HTERT RPE-1 (cell line): ENCODE measurements around the gene KAT8.
"Not testable (repeated sequence)": the region's sequence is repeated elsewhere in the genome, so short reads cannot be mapped to it uniquely, and the experiment has no call there.

Experiments
- in situ Hi-C: fragments of 300-500 bp; cut with MboI; formaldehyde crosslinking; loops from 4 replicates; pipeline ENCODE4 v1.14.3; 2020; ENCODE audit warnings: low sequenced_read_pairs

Gene KAT8

DNA sequence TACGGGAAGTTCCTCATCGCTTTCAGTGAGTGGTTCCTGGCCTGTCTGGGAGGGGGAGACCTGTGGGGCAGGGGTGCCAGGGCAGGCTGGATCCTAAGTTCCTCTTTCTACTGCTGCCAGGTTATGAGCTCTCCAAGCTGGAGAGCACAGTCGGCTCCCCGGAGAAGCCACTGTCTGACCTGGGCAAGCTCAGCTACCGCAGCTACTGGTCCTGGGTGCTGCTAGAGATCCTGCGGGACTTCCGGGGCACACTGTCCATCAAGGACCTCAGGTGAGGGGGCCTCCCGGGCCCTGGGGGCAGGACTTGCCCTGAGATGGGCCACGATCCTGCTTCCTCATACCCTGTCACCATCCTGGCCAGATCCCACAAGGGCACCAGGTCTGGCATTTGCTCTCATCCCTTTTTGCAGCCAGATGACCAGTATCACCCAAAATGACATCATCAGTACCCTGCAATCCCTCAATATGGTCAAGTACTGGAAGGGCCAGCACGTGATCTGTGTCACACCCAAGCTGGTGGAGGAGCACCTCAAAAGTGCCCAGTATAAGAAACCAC, 12.9 kb downstream of the KAT8 start:
- in situ Hi-C loops: no loop called here

DNA sequence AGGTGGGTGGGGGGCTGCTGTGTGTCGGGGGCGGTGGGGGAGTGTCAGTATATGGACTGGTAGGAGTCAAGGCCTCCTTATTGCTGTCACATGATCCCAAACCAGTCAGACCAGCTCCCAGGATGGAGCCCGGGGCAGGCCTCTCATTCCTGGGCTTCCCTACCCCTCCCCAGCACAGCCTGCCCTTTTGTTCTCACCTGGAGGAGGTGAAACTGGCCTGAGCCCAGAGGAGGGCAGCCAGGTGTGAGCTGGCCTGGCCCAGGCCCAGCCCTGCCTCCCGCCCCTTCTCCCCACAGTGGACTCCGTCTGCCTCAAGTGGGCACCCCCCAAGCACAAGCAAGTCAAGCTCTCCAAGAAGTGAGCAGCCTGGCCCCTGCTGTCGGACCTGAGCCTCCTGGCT, 13.4 kb downstream of the KAT8 start:
- in situ Hi-C loops: no loop called here

DNA sequence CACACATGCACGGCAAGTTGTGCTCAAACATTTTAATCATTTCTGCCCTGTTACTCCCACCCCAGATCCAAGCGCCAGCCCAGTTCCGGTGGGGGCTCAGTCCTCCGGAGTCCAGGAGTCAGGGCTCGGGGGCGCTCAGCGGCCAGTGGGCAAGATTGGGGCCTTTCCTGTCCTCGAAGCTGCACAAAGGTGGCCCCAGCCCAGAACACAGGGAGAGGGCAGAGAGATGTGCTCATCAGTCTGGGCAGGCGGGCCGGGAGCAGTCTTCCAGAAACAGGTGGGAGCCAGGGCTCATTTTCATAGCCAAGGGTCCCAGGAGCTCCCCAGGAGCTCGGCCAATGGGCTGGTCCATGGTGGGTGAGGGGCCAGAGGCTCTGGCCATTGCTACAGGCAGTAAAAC, 14.0 kb downstream of the KAT8 start:
- in situ Hi-C loops: no loop called here

DNA sequence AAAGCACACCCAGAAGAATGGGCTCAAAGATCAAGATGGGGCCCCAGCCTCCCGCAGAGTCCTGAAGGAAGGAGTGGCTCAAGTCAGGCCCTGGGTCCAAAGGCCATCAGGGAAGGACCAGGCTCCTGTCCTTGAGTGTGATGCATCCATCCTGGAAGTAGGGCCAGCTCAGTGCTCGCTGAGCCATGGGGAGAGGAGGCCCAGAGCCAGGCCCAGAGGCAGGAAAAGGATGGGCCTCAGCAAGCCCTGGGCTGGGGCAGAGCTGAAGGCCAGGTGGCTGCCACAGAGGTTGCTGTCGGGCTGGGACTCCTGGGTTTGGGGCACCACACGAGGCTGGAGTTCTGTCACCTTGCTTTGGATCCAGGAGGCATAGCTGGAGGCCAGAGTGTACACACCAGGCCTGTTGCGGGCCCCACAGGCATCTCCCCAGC, 14.4 kb downstream of the KAT8 start:
- in situ Hi-C loops: no loop called here

- in situ Hi-C loops: no loop called here
These were observed 15.0 kb downstream of the KAT8 start for GRCh38 chr16:31132303-31132979.

DNA sequence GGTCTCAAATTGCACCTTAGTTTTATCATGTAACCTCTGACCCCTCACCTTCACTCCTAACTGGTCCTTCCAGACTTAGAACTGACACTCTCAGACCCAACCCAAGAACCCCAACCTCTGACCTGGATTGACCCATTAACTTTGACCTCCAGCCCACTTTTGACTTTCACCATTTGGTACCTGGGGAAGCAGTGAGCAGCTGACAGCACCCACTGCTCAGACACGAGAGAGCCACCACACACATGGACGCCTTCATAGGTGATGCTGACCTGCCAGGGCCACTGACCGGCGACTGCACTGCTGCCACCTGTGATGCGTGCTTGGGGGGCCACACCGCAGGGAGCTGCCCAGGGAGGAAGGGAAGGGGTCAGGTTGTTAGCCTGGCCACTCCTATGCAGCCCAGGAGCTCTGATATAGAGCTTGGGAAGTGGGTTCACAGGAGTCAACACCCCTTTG, 15.6 kb downstream of the KAT8 start:
- in situ Hi-C loops: no loop called here

GRCh38 chr16:31134091-31134571, 16.7 kb downstream of the KAT8 start:
- in situ Hi-C loops: no loop called here

DNA sequence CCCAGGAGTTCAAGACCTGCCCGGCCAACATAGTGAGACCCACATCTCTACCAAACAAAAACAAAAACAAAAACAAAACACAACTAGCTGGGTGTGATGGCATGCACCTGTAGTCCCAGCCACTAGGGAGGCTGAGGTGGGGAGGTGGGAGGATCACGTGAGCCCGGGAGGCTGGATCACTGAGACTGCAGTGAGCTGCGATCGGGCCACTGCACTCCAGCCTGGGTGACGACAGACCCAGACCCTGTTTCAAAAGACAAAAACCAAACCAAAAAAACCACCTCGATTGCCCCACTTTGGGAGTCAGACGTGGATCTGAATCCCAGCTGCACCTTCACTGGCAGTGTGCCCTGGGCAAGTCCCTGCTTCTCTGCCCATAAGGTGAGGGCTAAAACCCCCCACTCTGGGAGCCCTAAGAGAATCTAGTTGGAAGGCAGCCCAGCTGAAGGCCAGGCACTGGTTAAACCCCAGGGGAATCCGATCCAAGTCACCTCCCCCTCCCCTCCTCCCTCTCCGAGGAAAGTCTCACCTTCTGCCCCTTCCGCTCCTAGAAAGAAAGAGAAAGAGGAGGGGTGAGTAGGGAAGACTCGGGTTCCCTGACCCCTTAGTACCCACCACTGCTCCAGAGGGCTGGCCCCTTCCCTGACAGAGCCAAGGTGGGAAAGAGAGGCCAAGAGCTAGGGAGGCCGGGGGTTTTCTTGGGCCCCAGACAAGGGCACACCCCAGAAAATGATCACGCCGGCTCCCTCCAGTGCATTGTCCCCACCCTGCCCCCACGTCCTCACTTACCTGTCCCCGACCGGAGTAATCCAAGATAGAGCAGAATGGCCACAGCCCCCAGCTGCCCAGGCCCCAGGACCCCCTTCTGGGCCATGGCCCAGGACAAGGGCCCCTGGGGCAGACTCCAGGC, 17.4 kb downstream of the KAT8 start:
- in situ Hi-C loops: no loop called here

GRCh38 chr16:31135535-31136286, 18.2 kb downstream of the KAT8 start, which contains the start of gene PRSS8:
Gene PRSS8, minus strand, starts transcription at chr16:31135727. Its CDS starts 229 bp downstream, at chr16:31135498.
- in situ Hi-C loops: no loop called here

DNA sequence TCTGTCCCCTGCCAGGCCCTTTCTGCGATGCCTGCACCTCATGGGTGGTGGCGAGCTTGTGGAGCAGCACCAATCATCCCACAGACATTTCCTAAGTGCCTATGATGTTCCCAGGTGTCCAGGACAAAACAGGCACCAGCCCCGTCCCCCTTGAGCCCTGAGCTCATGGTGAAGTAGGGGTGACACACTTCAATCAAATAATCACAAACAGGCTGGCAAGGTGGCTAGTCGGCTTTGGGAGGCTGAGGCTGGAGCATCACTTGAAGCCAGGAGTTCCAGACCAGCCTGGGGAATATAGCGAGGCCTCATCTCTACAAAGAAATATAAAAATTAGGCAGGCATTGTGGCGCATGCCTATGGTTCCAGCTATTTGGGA, 18.8 kb downstream of the KAT8 start:
- in situ Hi-C loops: no loop called here

DNA sequence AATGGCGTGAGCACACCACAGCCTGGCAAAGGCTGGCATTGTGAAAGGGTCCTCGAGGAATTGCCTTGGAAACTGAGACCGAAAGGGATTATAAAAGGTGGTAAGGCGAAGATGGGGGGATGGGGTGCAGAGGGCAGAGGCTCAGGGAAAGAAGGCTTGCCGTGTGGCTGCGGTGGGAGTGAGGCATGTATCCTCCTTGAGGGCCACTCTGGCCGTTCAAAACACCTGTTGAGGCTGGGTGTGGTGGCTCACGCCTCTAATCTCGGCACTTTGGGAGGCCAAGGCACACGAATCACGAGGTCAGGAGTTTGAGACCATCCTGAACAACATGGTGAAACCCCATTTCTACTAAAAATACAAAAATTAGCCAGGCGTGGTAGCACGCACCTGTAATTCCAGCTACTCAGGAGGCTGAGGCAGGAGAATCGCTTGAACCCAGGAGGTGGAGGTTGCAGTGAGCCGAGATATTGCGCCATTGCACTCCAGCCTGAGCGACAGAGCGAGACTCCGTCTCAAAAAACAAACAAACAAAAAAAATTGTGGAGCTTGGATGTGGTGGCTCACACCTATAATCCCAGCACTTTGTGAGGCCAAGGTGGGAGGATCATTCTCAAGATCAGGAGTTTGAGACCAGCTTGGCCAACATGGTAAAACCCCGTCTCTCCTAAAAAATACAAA, 19.5 kb downstream of the KAT8 start:
- in situ Hi-C loops: not testable (repeated sequence)

- in situ Hi-C loops: no loop called here
These were observed 21.4 kb downstream of the KAT8 start for GRCh38 chr16:31138621-31139578.

DNA sequence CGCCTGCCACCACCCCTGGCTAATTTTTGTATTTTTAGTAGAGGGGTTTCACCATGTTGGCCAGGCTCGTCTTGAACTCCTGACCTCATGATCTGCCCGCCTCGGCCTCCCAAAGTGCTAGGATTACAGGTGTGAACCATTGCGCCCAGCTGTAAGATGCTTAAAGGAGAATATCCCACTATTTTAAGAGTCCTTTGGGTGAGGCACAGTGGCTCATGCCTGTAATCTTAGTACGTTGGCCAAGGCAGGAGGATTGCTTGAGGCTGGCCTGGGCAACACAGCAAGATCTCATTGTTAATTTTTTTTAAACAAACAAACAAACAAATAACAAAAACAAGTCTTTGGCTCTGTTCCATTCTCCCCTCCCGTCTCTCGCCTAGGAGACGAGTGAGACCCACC, 23.6 kb downstream of the KAT8 start:
- in situ Hi-C loops: not testable (repeated sequence)

- in situ Hi-C loops: no loop called here
These were observed 24.1 kb downstream of the KAT8 start for GRCh38 chr16:31141489-31142108.

DNA sequence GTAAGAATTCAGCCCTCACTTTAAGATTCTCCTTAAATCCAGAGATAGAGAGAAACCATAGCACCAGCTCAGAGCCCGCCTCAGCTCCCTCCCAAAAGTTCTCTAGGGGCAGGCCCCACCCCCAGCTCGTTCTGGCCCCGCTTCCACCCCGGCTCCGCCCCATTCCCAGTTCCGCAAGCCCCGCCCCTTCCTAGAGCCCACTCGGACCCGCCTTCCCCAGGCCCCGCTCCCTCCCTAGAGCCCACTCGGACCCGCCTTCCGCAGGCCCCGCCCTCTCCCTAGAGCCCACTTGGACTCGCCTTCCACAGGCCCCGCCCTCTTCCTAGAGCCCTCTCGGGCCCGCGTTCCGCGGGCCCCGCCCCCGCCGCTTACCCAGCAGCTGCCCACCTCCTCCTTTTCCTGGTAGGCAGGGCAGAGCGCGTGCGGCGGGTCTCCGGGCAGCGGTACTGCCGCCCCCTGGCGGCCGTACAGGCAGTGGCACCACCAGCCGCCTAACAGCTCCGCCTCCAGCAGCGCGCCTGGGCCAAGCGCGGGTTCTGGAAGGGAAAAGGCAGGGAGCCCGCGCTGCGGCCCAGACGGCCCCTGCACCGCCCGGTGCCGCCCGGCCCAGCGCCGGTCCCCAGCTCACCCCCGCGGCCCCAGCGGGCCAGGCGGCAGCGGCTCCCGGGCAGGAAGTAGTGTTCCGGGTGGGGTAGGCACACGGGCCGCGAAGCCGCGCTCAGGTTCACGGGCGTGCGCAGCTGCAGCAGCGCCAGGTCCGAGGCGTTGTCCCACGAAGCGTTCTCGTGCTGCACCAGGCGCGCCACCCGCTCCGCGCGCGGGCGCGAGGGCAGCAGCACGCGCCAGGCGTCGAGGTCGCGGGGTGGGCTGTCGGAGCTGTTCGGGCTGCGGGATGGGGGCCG, 24.9 kb downstream of the KAT8 start:
- in situ Hi-C loops: no loop called here

GRCh38 chr16:31143011-31143693, 25.7 kb downstream of the KAT8 start:
- in situ Hi-C loops: no loop called here

- in situ Hi-C loops: no loop called here
These were observed 26.3 kb downstream of the KAT8 start for GRCh38 chr16:31143694-31144148.
